Spleen (tissue), 7 donors: ENCODE results near the gene ARSG.
A peak's percentile ranks its signal among the peaks of the same experiment; 100 is the strongest.

ENCODE experiments used
- POLR2A ChIP-seq, 3 donors: fragments of 450-650 bp; IDR thresholded peaks; one replicate each; pipeline ENCODE4 v1.5.1; 2017; ENCODE audit warnings: antibody characterized with exemption in 3 of 3, mild to moderate bottlenecking in 1 of 3
- POLR2AphosphoS5 ChIP-seq, 3 donors: sonication (generic); formaldehyde crosslinking; IDR thresholded peaks; one replicate each; pipeline ENCODE4 v1.5.1; 2017; ENCODE audit warnings: antibody characterized with exemption in 3 of 3
- TF ChIP-seq, protein P1 (sequence below), 11 experiments: fragments of 200-600 bp in 7 of 11; fragments of 450-650 bp in 4 of 11; sonication (generic) in 4 of 11; IDR thresholded peaks in 8 of 11; conservative IDR thresholded peaks in 3 of 11; 1 replicate in 7 of 11; 2 replicates in 4 of 11; pipeline versions ENCODE4 v1.4.0 to v1.8.0; 2016 to 2021; ENCODE audit warnings: antibody characterized with exemption in 11 of 11, inconsistent platforms in 4 of 11, mild to moderate bottlenecking in 1 of 11
- donor health status: DM: no; HTN: no; CAD: no; lungs with moderate emphysema.
- donor health status: DM: no; HTN: no; CAD: no.
- donor health status: DM: no; HTN: no; CAD: no.

DNA sequence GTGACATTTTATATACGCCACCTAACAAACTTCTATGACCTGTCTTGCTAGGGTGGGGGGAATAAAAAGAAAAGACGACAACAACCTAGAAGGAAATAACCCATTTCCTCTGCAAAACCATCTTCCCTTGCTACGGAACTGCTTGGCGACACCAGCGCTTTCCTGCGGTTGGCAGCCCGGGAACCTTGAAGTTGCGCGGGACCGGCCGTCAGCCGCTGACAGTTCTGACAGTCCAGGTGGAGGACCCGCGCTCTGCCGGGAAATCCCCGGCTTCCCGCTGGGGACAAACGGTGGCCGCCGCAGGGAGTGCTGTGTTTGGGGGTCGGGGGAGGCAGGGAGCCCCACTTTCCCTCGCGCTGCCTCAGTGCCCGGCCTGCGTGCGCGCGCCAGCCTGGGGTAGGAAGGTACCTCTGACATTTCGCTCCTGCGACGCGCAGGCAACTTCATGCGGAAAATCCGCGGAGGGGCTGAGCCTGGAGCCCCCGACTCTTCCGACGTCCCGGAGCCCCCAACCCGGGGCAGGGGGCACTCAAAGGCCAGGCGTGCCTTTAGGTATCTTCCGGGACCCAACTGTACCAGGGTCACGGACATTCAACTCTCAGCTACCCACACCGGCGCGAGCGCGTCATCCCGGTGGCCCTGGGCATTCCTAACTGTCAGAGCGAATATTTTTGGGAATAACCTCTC, 884 bp upstream of the ARSG start:
- TF ChIP-seq, protein P1, sequence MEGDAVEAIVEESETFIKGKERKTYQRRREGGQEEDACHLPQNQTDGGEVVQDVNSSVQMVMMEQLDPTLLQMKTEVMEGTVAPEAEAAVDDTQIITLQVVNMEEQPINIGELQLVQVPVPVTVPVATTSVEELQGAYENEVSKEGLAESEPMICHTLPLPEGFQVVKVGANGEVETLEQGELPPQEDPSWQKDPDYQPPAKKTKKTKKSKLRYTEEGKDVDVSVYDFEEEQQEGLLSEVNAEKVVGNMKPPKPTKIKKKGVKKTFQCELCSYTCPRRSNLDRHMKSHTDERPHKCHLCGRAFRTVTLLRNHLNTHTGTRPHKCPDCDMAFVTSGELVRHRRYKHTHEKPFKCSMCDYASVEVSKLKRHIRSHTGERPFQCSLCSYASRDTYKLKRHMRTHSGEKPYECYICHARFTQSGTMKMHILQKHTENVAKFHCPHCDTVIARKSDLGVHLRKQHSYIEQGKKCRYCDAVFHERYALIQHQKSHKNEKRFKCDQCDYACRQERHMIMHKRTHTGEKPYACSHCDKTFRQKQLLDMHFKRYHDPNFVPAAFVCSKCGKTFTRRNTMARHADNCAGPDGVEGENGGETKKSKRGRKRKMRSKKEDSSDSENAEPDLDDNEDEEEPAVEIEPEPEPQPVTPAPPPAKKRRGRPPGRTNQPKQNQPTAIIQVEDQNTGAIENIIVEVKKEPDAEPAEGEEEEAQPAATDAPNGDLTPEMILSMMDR (IDR thresholded peaks at IDR 0.05 in 8 of 11, conservative IDR thresholded peaks at IDR 0.05 in 3 of 11), result no peak
- TF ChIP-seq POLR2A (IDR thresholded peaks at IDR 0.05) (no peak), POLR2AphosphoS5 (IDR thresholded peaks at IDR 0.05) (peak; percentile 70 to 78 (median 74))
